Upper lobe of left lung (tissue), 6 donors: Measurements from ENCODE around the gene PRKD3. TPM values are rescaled to one million over a fixed set of nuclear protein-coding genes. Genes with fewer than 3 reads are reported as not detected.

ENCODE experiments used
- ATAC-seq, 2 donors: fragments of 200-7000 bp; cut with Tn5 transposase; one replicate each; pipeline ENCODE4 v1.9.1; 2022; ENCODE audit warnings: mild to moderate bottlenecking in 2 of 2, moderate library complexity in 2 of 2; ENCODE audit not compliant: low FRiP score in 2 of 2
- DNase-seq, 2 donors: peaks; one replicate each; pipeline ENCODE4 v3.0.0-alpha.2; 2019 to 2020
- H3K27ac ChIP-seq, 4 donors: fragments of 200-600 bp; sonication (generic); one replicate each; pipeline ENCODE4 v1.5.1; 2016 to 2019
- H3K27me3 ChIP-seq, 4 donors: fragments of 200-600 bp; sonication (generic); one replicate each; pipeline ENCODE4 v1.5.1; 2017 to 2019
- H3K36me3 ChIP-seq, 4 donors: fragments of 200-600 bp; sonication (generic); one replicate each; pipeline ENCODE4 v1.5.1; 2016 to 2019
- H3K4me1 ChIP-seq, 4 donors: fragments of 200-600 bp; sonication (generic); one replicate each; pipeline ENCODE4 v1.5.1; 2018 to 2019
- H3K4me3 ChIP-seq, 4 donors: fragments of 200-600 bp; sonication (generic); one replicate each; pipeline ENCODE4 v1.5.1; 2017 to 2019; ENCODE audit warnings: mild to moderate bottlenecking in 2 of 4, moderate library complexity in 1 of 4
- H3K9me3 ChIP-seq, 4 donors: fragments of 200-600 bp; sonication (generic); one replicate each; pipeline ENCODE4 v1.5.1; 2018 to 2019
- CTCF ChIP-seq, 6 experiments: fragments of 450-650 bp in 4 of 6; fragments of 200-600 bp in 2 of 6; sonication (generic) in 2 of 6; IDR thresholded peaks; one replicate each; pipeline ENCODE4 v1.5.1; 2016 to 2019; ENCODE audit warnings: antibody characterized with exemption in 6 of 6
- EP300 ChIP-seq, 4 donors: sonication (generic); formaldehyde crosslinking; IDR thresholded peaks; one replicate each; pipeline ENCODE4 v1.5.1; 2017; ENCODE audit warnings: antibody characterized with exemption in 4 of 4, control low read depth in 2 of 4
- POLR2A ChIP-seq, 4 donors: fragments of 450-650 bp; IDR thresholded peaks; one replicate each; pipeline ENCODE4 v1.5.1; 2016 to 2017; ENCODE audit warnings: antibody characterized with exemption in 4 of 4, mild to moderate bottlenecking in 2 of 4
- POLR2AphosphoS5 ChIP-seq, 2 donors: sonication (generic); formaldehyde crosslinking; IDR thresholded peaks; one replicate each; pipeline ENCODE4 v1.5.1; 2017; ENCODE audit warnings: antibody characterized with exemption in 2 of 2
- WGBS, 2 donors: methylation state at CpG; one replicate each; pipeline ENCODE4 v1.1.5; 2017 to 2018; 5-methylcytosine and 5-hydroxymethylcytosine counted together
- total RNA-seq, 6 donors: library from RNA; depleted of rRNA in 4 of 6; stranded (reverse); fragments of >200 nt in 4 of 6; gene quantifications; one replicate each; pipeline versions ENCODE4 v1.1.0 to v1.2.1, GENCODE V29; 2016 to 2021
- donor health status: DM: no; HTN: no; CAD: no; lungs with moderate emphysema.
- donor health status: DM: no; HTN: yes; CAD: no; lungs with severe emphysema.

Gene PRKD3
- total RNA-seq, 6 donors from 2014 or later = 25.5 to 57.6 (median 39.5) TPM

DNA sequence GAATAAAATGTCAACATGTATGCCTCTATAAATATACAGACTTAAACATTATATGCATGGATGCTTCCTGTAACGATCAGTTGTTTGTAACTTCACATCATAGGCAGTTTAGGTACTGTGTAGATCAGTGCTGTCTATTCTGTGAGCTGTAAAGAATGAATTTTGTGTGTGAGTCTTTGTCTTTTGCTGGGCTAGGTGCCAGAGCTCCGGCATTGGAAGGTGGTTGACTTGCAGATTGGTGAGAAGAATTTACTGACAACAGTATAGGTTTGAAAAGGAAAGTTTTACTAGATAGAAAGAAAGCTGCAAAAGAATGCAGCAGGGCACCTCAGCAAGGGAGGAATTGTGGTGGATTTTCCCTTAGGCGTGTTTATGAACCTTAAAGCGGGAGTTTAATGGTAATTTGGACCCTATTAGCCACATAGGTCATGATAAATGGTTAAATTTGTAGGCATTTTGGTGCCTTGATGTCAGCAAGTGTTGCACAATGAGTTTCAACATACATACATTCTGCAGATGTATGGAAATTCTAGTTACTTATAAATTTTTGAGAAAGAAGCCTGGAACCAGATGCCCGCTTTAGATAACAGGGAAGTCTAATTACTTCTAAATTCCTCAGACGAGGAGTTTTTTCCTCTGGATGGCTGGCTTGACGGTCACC is 13.1 kb upstream of the PRKD3 start:
- Histone ChIP-seq H3K4me3 (no peak overlapping the region), H3K4me1 (no peaks in the 10 kb centered on the region), H3K9me3 (no peaks in the 10 kb centered on the region), H3K36me3 (no peaks in the 10 kb centered on the region), H3K27me3 (no peaks in the 10 kb centered on the region), H3K27ac (no peak overlapping the region)
- TF ChIP-seq CTCF (IDR thresholded peaks at IDR 0.05) (no peak), EP300 (IDR thresholded peaks at IDR 0.05) (no peak), POLR2A (IDR thresholded peaks at IDR 0.05) (no peak), POLR2AphosphoS5 (IDR thresholded peaks at IDR 0.05) (no peak)
- 69 to 79% methylated on average over 7 of the region's 7 CpGs for WGBS, 2 donors
- ATAC-seq (no peak), DNase-seq (no peak)

DNA sequence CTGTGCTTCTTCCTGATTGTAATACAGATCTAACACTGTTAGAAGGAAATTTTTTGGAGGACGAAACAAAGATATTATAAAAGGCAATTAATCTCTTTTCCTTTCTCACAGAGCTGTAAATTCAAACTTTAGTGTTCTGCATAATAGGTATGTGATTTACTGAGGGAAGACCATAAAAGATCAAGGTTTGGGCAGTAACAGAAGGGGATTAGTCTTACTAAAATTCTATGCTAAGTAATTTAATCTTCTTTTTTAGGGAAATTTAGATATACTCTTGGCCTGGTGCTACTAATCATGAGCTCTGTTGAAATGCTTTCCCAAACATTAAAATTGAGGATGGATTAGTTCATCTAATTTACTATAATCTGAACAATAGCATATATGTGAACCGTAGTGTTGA is 11.0 kb upstream of the PRKD3 start:
- H3K9me3 ChIP-seq = no peaks in the 10 kb centered on the region
- no peak overlapping the region for H3K4me3 ChIP-seq
- DNase-seq (no peak), ATAC-seq (no peak)
- TF ChIP-seq EP300 (IDR thresholded peaks at IDR 0.05) = no peak
- no peaks in the 10 kb centered on the region for H3K36me3 ChIP-seq
- no peaks in the 10 kb centered on the region for H3K27me3 ChIP-seq
- no peaks in the 10 kb centered on the region for H3K4me1 ChIP-seq
- H3K27ac ChIP-seq = no peak overlapping the region
- 83 to 89% methylated on average over 2 of the region's 2 CpGs for whole genome bisulfite sequencing, 2 donors

- no peak for DNase-seq
- Histone ChIP-seq H3K36me3 (no peaks in the 10 kb centered on the region), H3K9me3 (no peaks in the 10 kb centered on the region), H3K27ac (no peak overlapping the region), H3K4me3 (no peak overlapping the region), H3K27me3 (no peaks in the 10 kb centered on the region), H3K4me1 (no peaks in the 10 kb centered on the region)
- no peak for TF ChIP-seq EP300 (IDR thresholded peaks at IDR 0.05)
- TF ChIP-seq POLR2AphosphoS5 (IDR thresholded peaks at IDR 0.05) = no peak
- no peak for TF ChIP-seq POLR2A (IDR thresholded peaks at IDR 0.05)
- no peak for TF ChIP-seq CTCF (IDR thresholded peaks at IDR 0.05)
- WGBS, 2 donors = 71 to 90% methylated on average over 2 of the region's 2 CpGs
- no peak for ATAC-seq
Observed at GRCh38 chr2:37333256-37333655, 8.6 kb upstream of the PRKD3 start.

DNA sequence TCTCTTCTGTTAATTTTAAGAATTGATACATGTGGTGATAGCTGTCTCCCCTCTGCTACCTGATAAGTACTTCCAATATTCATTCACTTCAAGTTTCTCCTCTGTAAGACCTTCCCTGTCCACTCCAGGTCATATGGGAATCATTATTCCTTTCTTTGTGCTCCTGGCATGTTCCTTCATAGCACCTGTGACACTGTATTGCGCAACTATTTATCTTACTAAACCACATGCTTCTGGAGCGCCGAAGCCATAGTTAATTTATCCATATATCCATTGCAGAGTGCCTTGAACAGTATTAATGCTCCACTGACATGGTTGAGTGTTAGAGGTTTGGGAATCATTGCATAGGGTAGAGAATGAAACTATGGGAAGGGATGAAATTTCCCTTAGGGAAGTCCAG is 7.9 kb upstream of the PRKD3 start:
- H3K9me3 ChIP-seq = no peaks in the 10 kb centered on the region
- ATAC-seq (no peak), DNase-seq (no peak)
- no peaks in the 10 kb centered on the region for H3K4me1 ChIP-seq
- H3K27ac ChIP-seq = no peak overlapping the region
- 64 to 83% methylated on average over 3 of the region's 3 CpGs for WGBS, 2 donors
- no peak for TF ChIP-seq CTCF (IDR thresholded peaks at IDR 0.05)
- no peak for TF ChIP-seq POLR2AphosphoS5 (IDR thresholded peaks at IDR 0.05)
- TF ChIP-seq EP300 (IDR thresholded peaks at IDR 0.05) = no peak
- no peak for TF ChIP-seq POLR2A (IDR thresholded peaks at IDR 0.05)
- no peak overlapping the region for H3K4me3 ChIP-seq
- H3K36me3 ChIP-seq = no peaks in the 10 kb centered on the region
- H3K27me3 ChIP-seq = no peaks in the 10 kb centered on the region

- no peaks in the 10 kb centered on the region for H3K9me3 ChIP-seq
- DNase-seq (no peak), ATAC-seq (no peak)
Observed at GRCh38 chr2:37330681-37331080, 6.0 kb upstream of the PRKD3 start.

More at GRCh38 chr2:37330681-37331080, 6.0 kb upstream of the PRKD3 start:
- Histone ChIP-seq H3K27me3 (no peaks in the 10 kb centered on the region), H3K4me3 (no peak overlapping the region), H3K4me1 (peaks cover 0 to 13% (median 3%) of the 10 kb centered on the region in 4 donors), H3K36me3 (no peaks in the 10 kb centered on the region), H3K27ac (no peak overlapping the region)
- TF ChIP-seq CTCF (IDR thresholded peaks at IDR 0.05) (no peak), POLR2A (IDR thresholded peaks at IDR 0.05) (no peak), POLR2AphosphoS5 (IDR thresholded peaks at IDR 0.05) (no peak), EP300 (IDR thresholded peaks at IDR 0.05) (no peak)
